KMS-11 (cell line): ENCODE data around the gene ST7.

Experiments
- H2AFZ ChIP-seq: fragments of 200-600 bp; sonication (generic); 2 replicates; pipeline ENCODE4 v1.6.1; 2016; ENCODE audit warnings: antibody characterized with exemption, mixed run types, low read depth
- H3K27ac ChIP-seq: fragments of 200-600 bp; sonication (generic); 2 replicates; pipeline ENCODE4 v1.6.1; 2016; ENCODE audit warnings: mild to moderate bottlenecking, mixed run types
- H3K27me3 ChIP-seq: fragments of 200-600 bp; sonication (generic); 2 replicates; pipeline ENCODE4 v1.6.1; 2017; ENCODE audit warnings: mild to moderate bottlenecking, low read depth, mixed run types, moderate library complexity; ENCODE audit not compliant: insufficient read depth
- H3K36me3 ChIP-seq: fragments of 200-600 bp; sonication (generic); 2 replicates; pipeline ENCODE4 v1.6.1; 2017; ENCODE audit warnings: mild to moderate bottlenecking, mixed run types; ENCODE audit not compliant: insufficient read depth
- H3K4me1 ChIP-seq: fragments of 200-600 bp; sonication (generic); 2 replicates; pipeline ENCODE4 v1.6.1; 2016; ENCODE audit warnings: mild to moderate bottlenecking, low read depth, mixed run types; ENCODE audit not compliant: poor library complexity, severe bottlenecking
- H3K4me2 ChIP-seq: fragments of 200-600 bp; sonication (generic); 2 replicates; pipeline ENCODE4 v1.7.0; 2016; ENCODE audit warnings: mild to moderate bottlenecking, mixed run types
- H3K4me3 ChIP-seq: fragments of 200-600 bp; sonication (generic); IDR thresholded peaks from 2 replicates; pipeline ENCODE4 v1.6.1; 2017; ENCODE audit warnings: low read depth, low read length, mixed read lengths; ENCODE audit not compliant: insufficient read depth
- H3K79me2 ChIP-seq: fragments of 200-600 bp; sonication (generic); 2 replicates; pipeline ENCODE4 v1.6.1; 2016; ENCODE audit warnings: low read depth, mixed run types; ENCODE audit not compliant: insufficient read depth
- H3K9ac ChIP-seq: fragments of 200-600 bp; sonication (generic); 2 replicates; pipeline ENCODE4 v1.6.1; 2016; ENCODE audit warnings: mild to moderate bottlenecking, mixed run types
- H4K20me1 ChIP-seq: fragments of 200-600 bp; sonication (generic); 2 replicates; pipeline ENCODE4 v1.6.1; 2016; ENCODE audit warnings: mild to moderate bottlenecking, mixed run types; ENCODE audit not compliant: insufficient read depth
- TF ChIP-seq, protein P1 (sequence below): fragments of 200-600 bp; sonication (generic); conservative IDR thresholded peaks from 2 replicates; pipeline ENCODE4 v1.6.1; 2017; ENCODE audit warnings: low read depth, mild to moderate bottlenecking, antibody characterized with exemption, low read length, moderate library complexity, mixed read lengths

The ST7 gene

DNA sequence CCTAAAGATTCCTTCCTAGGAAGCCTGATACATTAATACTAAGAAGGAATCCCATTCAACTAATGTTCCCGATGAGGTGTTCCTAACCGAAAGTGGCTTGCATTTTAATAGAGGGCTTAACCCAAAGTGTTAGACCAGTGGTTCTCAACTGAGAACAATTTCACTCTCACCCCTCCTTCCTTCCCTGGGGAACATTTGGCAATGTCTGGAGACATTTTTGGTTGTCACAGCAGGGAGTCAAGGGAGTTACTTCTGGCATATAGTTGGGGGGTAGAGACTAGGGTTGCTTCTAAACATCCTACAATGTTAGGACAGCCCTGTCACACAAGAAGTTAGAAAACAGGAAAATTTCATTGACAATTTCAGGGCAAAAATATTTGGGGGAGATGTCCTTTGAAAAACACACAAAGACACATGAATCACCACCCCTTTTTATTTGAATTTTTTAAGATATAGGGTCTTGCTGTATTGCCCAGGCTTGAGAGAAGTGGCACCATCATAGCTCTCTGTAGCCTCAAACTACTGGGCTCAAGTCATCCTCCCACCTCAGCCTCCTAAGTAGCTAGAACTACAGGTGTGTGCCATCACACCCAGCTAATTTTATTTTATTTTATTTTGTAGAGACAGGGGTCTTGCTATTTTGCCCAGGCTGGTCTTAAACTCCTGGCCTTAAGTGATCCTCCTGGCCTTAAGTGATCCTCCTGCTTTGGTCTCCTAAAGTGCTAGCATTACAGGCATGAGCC, 318.9 kb downstream of the ST7 start:
- Histone ChIP-seq H3K4me2 (no peak overlapping the region), H2AFZ (no peak overlapping the region), H3K4me1 (no peaks in the 10 kb centered on the region), H3K9ac (no peak overlapping the region), H3K27ac (no peak overlapping the region), H4K20me1 (no peaks in the 10 kb centered on the region), H3K79me2 (no peaks in the 10 kb centered on the region), H3K27me3 (no peaks in the 10 kb centered on the region), H3K36me3 (no peaks in the 10 kb centered on the region), H3K4me3 (no peak overlapping the region)
- TF ChIP-seq, protein P1, sequence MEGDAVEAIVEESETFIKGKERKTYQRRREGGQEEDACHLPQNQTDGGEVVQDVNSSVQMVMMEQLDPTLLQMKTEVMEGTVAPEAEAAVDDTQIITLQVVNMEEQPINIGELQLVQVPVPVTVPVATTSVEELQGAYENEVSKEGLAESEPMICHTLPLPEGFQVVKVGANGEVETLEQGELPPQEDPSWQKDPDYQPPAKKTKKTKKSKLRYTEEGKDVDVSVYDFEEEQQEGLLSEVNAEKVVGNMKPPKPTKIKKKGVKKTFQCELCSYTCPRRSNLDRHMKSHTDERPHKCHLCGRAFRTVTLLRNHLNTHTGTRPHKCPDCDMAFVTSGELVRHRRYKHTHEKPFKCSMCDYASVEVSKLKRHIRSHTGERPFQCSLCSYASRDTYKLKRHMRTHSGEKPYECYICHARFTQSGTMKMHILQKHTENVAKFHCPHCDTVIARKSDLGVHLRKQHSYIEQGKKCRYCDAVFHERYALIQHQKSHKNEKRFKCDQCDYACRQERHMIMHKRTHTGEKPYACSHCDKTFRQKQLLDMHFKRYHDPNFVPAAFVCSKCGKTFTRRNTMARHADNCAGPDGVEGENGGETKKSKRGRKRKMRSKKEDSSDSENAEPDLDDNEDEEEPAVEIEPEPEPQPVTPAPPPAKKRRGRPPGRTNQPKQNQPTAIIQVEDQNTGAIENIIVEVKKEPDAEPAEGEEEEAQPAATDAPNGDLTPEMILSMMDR, result no peak

GRCh38 chr7:117273325-117273724, 320.0 kb downstream of the ST7 start:
- no peak overlapping the region for H3K27ac ChIP-seq
- H3K4me2 ChIP-seq, result no peak overlapping the region
- no peak overlapping the region for H3K9ac ChIP-seq
- H3K36me3 ChIP-seq, result no peaks in the 10 kb centered on the region
- H3K4me3 ChIP-seq, result no peak overlapping the region
- H4K20me1 ChIP-seq, result no peaks in the 10 kb centered on the region
- H3K79me2 ChIP-seq, result no peaks in the 10 kb centered on the region
- TF ChIP-seq, protein P1, result no peak
- H3K27me3 ChIP-seq, result no peaks in the 10 kb centered on the region
- no peak overlapping the region for H2AFZ ChIP-seq
- H3K4me1 ChIP-seq, result no peaks in the 10 kb centered on the region

DNA sequence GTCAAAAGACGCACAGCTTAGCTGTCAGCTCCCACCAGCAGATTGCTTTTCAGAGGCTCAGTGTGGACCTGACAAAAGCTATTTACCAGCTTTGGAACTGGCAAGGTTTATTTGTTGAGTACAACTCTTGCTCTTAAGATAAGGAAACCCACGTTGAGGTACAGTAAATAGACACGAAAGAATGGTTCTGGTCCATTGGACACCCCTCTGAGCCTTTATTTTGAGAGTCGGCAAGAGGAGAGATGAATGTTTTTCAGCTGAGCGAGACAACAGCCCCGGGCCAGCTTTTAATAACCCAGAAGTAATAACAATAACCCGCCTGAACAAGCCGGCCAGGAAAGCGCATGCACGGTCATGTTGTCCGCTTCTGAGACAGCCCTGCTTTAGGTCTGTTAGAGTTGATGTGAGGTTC, 320.5 kb downstream of the ST7 start:
- H3K79me2 ChIP-seq, result no peaks in the 10 kb centered on the region
- H3K4me2 ChIP-seq, result no peak overlapping the region
- no peak overlapping the region for H3K9ac ChIP-seq
- no peaks in the 10 kb centered on the region for H4K20me1 ChIP-seq
- no peak overlapping the region for H3K4me3 ChIP-seq
- no peaks in the 10 kb centered on the region for H3K36me3 ChIP-seq
- no peak overlapping the region for H2AFZ ChIP-seq
- no peaks in the 10 kb centered on the region for H3K4me1 ChIP-seq
- H3K27me3 ChIP-seq, result no peaks in the 10 kb centered on the region
- no peak overlapping the region for H3K27ac ChIP-seq
- TF ChIP-seq, protein P1, result no peak

DNA sequence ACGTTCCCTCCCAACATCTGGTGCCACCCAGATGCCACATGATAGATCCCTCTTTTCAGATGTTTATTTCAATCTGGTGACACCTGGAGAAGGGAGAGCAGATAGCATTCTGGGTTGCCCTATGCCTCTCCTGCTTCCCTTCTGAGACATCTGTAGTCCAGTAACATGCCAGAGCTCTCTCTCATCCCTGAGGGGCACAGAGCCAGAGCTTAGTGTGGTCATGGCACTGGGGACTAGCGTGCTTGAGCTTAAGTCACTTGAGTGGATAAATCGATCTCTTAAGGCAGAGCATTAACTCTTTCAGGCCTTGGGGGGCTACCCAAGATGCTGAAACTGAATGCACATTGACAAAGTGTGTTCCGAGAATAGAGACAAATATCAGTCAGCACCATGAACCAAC, 321.6 kb downstream of the ST7 start:
- no peaks in the 10 kb centered on the region for H3K79me2 ChIP-seq
- no peaks in the 10 kb centered on the region for H3K4me1 ChIP-seq
- H3K27me3 ChIP-seq, result no peaks in the 10 kb centered on the region
- H4K20me1 ChIP-seq, result no peaks in the 10 kb centered on the region
- H2AFZ ChIP-seq, result no peak overlapping the region
- H3K4me2 ChIP-seq, result no peak overlapping the region
- TF ChIP-seq, protein P1, result no peak
- H3K36me3 ChIP-seq, result no peaks in the 10 kb centered on the region
- no peak overlapping the region for H3K4me3 ChIP-seq
- no peak overlapping the region for H3K27ac ChIP-seq
- no peak overlapping the region for H3K9ac ChIP-seq
